NT2/D1 (cell line): ENCODE measurements around the gene ZCCHC9.
"Not testable (repeated sequence)": the region's sequence is repeated elsewhere in the genome, so short reads cannot be mapped to it uniquely, and the experiment has no call there.

Source experiments
- DNase-seq: peaks from one replicate; pipeline ENCODE4 v3.0.0-alpha.2; 2011; ENCODE audit warnings: low read depth, low spot score
- H3K27me3 ChIP-seq: 2 replicates; pipeline ENCODE4 v1.6.0; 2011; ENCODE audit warnings: mild to moderate bottlenecking; ENCODE audit not compliant: insufficient read length, insufficient read depth
- H3K36me3 ChIP-seq: 2 replicates; pipeline ENCODE4 v1.6.1; 2011; ENCODE audit warnings: mild to moderate bottlenecking, low read length, mixed read lengths; ENCODE audit not compliant: insufficient read depth, insufficient read length
- H3K4me1 ChIP-seq: 2 replicates; pipeline ENCODE4 v1.5.1; 2011; ENCODE audit not compliant: insufficient read depth, insufficient read length
- H3K4me3 ChIP-seq: 2 replicates; pipeline ENCODE4 v1.5.1; 2011; ENCODE audit warnings: low read depth; ENCODE audit not compliant: insufficient read length
- H3K9ac ChIP-seq: 2 replicates; pipeline ENCODE4 v1.6.0; 2011; ENCODE audit warnings: low read depth; ENCODE audit not compliant: insufficient read length
- H3K9me3 ChIP-seq: 2 replicates; pipeline ENCODE4 v1.5.1; 2011; ENCODE audit warnings: mild to moderate bottlenecking, low read length; ENCODE audit not compliant: insufficient read depth
- SUZ12 ChIP-seq: IDR thresholded peaks from 2 replicates; pipeline ENCODE4 v1.6.1; 2011; ENCODE audit not compliant: insufficient read length, insufficient read depth; ENCODE audit errors: extremely low read depth
- YY1 ChIP-seq: IDR thresholded peaks from 2 replicates; pipeline ENCODE4 v1.6.1; 2011; ENCODE audit not compliant: insufficient read length, insufficient read depth
- ZNF274 ChIP-seq: IDR thresholded peaks from 2 replicates; pipeline ENCODE4 v1.6.1; 2011; ENCODE audit warnings: mild to moderate bottlenecking, low read depth, low read length

Gene ZCCHC9

GRCh38 chr5:81265101-81265500 lies 36.3 kb upstream of the ZCCHC9 start:
- Histone ChIP-seq H3K27me3 (no peaks in the 10 kb centered on the region), H3K9ac (no peak overlapping the region), H3K9me3 (no peaks in the 10 kb centered on the region), H3K4me3 (no peak overlapping the region), H3K36me3 (no peaks in the 10 kb centered on the region), H3K4me1 (peaks cover 3% of the 10 kb centered on the region)
- no peak for DNase-seq
- no peak for TF ChIP-seq SUZ12
- TF ChIP-seq YY1 = no peak
- TF ChIP-seq ZNF274 = no peak

- H3K9me3 ChIP-seq = no peaks in the 10 kb centered on the region
- DNase-seq = no peak
- TF ChIP-seq YY1 = no peak
- TF ChIP-seq ZNF274 = no peak
- no peak for TF ChIP-seq SUZ12
- no peaks in the 10 kb centered on the region for H3K27me3 ChIP-seq
- H3K36me3 ChIP-seq = no peaks in the 10 kb centered on the region
- peaks cover 3% of the 10 kb centered on the region for H3K4me1 ChIP-seq
- no peak overlapping the region for H3K4me3 ChIP-seq
- no peak overlapping the region for H3K9ac ChIP-seq
Observed at GRCh38 chr5:81268521-81269196, 32.7 kb upstream of the ZCCHC9 start.

GRCh38 chr5:81269751-81270393 lies 31.5 kb upstream of the ZCCHC9 start:
- TF ChIP-seq ZNF274 (no peak), SUZ12 (no peak), YY1 (no peak)
- Histone ChIP-seq H3K4me1 (peaks cover 3% of the 10 kb centered on the region), H3K4me3 (no peak overlapping the region), H3K9me3 (no peaks in the 10 kb centered on the region), H3K9ac (no peak overlapping the region), H3K27me3 (no peaks in the 10 kb centered on the region), H3K36me3 (no peaks in the 10 kb centered on the region)
- DNase-seq = no peak

- not testable (repeated sequence) for H3K9me3 ChIP-seq, H3K4me1 ChIP-seq, DNase-seq, H3K36me3 ChIP-seq, H3K9ac ChIP-seq, H3K27me3 ChIP-seq, H3K4me3 ChIP-seq
Observed at GRCh38 chr5:81270394-81271027, 30.9 kb upstream of the ZCCHC9 start.

GRCh38 chr5:81283976-81284375 lies 17.4 kb upstream of the ZCCHC9 start:
- Histone ChIP-seq H3K27me3 (no peaks in the 10 kb centered on the region), H3K36me3 (no peaks in the 10 kb centered on the region), H3K4me1 (no peaks in the 10 kb centered on the region), H3K9me3 (no peaks in the 10 kb centered on the region), H3K9ac (no peak overlapping the region), H3K4me3 (no peak overlapping the region)
- TF ChIP-seq YY1 (no peak), SUZ12 (no peak), ZNF274 (no peak)
- DNase-seq = no peak

GRCh38 chr5:81286059-81286617 lies 15.2 kb upstream of the ZCCHC9 start:
- no peak overlapping the region for H3K9ac ChIP-seq
- no peak overlapping the region for H3K4me3 ChIP-seq
- no peaks in the 10 kb centered on the region for H3K36me3 ChIP-seq
- no peak for DNase-seq
- TF ChIP-seq SUZ12 (no peak), YY1 (no peak), ZNF274 (no peak)
- no peaks in the 10 kb centered on the region for H3K4me1 ChIP-seq
- 0 out of 2 replicates have a peak, but pooled peaks cover 2% of the 10 kb centered on the region for H3K9me3 ChIP-seq
- H3K27me3 ChIP-seq = no peaks in the 10 kb centered on the region

GRCh38 chr5:81288021-81288433 lies 13.4 kb upstream of the ZCCHC9 start:
- Histone ChIP-seq H3K27me3 (no peaks in the 10 kb centered on the region), H3K9ac (no peak overlapping the region), H3K4me1 (no peaks in the 10 kb centered on the region), H3K36me3 (no peaks in the 10 kb centered on the region), H3K4me3 (no peak overlapping the region), H3K9me3 (peaks cover 19% of the 10 kb centered on the region)
- DNase-seq = no peak
- TF ChIP-seq ZNF274 = no peak
